ENCODE data around the gene WNK4. TPM values are rescaled to one million over a fixed set of nuclear protein-coding genes. Genes with fewer than 3 reads are reported as not detected.

WNK4 gene
- total RNA-seq, 4 donors from 2014 or later: 0.40 to 14.7 (median 3.9) TPM

DNA sequence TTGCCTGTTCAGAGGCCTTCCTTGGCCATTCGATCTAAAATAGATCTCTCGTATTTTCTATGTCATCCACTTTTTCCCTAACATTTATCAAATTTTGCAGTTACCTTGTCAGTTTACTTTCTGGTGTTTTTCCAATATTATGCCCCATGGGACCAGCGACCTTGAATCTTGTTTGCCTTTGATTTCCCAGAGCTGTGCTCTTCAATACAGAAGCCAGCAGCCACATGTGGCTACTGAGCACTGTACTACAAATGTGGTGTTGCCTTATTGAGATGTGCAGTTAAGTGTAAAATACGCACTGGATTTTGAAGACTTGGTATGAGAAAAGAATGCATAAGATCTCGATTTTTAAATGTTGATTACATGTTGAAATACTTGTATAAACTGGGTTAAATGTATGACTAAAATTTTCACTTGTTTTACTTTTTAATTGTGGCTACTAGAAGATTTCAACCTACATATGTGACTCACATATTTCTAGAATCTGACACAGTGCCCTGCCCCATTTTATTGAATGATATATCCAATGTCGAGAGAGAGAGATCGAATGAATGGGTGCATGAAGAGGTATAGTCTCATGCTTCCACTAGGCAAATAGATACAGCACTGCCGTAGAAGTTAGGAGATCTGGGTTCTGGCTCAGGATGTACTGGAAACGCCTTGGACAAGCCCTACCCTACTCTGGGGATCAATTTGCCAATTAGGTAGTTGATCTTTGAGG, 52.0 kb downstream of the WNK4 start:
- DNase-seq: no peak
- no peak for TF ChIP-seq POLR2A (IDR thresholded peaks at IDR 0.05)
- TF ChIP-seq, protein P1, sequence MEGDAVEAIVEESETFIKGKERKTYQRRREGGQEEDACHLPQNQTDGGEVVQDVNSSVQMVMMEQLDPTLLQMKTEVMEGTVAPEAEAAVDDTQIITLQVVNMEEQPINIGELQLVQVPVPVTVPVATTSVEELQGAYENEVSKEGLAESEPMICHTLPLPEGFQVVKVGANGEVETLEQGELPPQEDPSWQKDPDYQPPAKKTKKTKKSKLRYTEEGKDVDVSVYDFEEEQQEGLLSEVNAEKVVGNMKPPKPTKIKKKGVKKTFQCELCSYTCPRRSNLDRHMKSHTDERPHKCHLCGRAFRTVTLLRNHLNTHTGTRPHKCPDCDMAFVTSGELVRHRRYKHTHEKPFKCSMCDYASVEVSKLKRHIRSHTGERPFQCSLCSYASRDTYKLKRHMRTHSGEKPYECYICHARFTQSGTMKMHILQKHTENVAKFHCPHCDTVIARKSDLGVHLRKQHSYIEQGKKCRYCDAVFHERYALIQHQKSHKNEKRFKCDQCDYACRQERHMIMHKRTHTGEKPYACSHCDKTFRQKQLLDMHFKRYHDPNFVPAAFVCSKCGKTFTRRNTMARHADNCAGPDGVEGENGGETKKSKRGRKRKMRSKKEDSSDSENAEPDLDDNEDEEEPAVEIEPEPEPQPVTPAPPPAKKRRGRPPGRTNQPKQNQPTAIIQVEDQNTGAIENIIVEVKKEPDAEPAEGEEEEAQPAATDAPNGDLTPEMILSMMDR (IDR thresholded peaks at IDR 0.05): no peak
- intact Hi-C loops (cut with DNase I): no loop called here
- 47 to 49% methylated on average over 9 of the region's 9 CpGs for WGBS, 2 donors
- Histone ChIP-seq H3K4me1 (peaks cover 0 to 31% (median 16%) of the 10 kb centered on the region in 3 donors), H3K9me3 (no peaks in the 10 kb centered on the region), H3K36me3 (peaks cover 0 to 27% (median 9%) of the 10 kb centered on the region in 3 donors), H3K4me3 (peak overlapping the region; percentile 91 to 95 (median 94)), H3K27me3 (no peaks in the 10 kb centered on the region), H3K27ac (peak overlapping the region; percentile 82 to 92 (median 92))

DNA sequence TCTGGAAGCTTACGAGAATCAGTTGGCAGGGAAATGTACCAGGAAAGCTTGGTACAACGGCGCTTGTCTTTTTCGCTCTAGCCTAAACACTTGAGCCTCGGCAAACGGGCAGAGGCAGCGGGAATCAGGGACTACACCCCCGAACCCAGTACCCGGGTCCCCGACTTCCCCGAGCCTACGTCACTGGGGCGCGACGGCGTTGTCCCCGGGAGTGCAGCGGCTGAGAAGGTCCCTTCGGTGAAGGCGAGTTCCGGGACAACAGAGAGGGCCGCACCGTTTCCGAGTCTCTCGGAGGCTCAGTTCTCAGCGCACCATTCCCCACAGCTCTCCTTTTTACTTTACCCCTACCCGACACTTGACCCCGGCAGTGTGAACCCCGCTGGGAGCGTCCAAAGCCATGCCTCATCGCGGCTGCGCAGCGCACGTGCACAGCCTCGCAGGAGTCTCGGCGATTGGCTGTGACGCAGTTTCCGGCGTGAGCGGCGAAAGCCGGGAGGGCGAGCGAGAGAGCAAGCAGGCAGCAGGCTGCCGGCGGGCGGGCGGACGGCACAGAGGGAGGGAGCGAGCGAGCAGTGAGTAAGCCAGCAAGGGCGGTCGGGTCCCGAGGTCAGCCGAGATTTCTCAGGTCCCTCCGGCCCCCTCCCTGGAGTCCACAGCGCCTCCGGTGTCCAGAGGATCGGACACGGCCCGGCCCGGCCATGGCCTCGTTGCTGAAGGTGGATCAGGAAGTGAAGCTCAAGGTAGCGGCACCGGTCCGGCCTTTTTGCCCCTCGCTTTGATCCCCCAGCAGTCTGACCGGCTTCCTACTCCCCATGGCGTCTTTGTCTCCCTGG, 52.7 kb downstream of the WNK4 start, which contains the start of gene PSME3:
PSME3 (plus strand) TSS at position 464 of the 833 bp plus-strand sequence; CDS start at position 699, 235 bp downstream.
- WGBS, 2 donors: 0 to 1% methylated on average over 25 to 26 of the region's 71 CpGs
- peak; percentile 41 for DNase-seq
- no peaks in the 10 kb centered on the region for H3K27me3 ChIP-seq

DNA sequence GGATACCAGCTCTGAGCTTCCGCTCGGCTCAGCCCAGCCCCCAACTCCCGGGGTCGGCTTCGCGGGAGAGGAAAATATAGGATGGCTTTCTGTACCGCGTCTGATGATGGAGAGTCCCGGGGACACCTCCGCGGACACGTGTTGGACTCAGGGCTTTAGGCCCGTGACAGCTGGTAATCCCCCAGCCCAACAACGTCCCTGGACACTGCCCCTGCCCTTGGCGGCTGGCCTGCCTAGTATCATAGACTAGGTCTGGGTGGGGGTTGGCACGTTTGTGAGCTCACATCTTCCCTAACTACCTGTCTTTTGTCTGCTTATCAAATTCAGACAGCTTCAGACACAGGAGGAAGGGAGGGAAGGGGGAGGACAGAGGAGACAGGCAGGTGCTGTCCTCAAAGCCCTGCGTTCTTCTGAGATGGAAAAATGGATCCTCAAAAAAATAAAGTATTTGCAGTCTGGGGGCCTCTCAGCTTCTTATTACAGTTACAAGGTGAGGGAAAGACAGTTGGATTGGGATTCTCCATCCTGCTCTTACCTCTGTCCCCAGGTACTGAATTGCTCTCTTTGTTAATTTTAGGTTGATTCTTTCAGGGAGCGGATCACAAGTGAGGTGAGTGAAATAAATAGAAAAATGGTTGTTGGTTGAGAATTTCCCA, 53.5 kb downstream of the WNK4 start:
- Histone ChIP-seq H3K36me3 (peaks cover 5 to 42% (median 24%) of the 10 kb centered on the region in 3 donors), H3K27me3 (no peaks in the 10 kb centered on the region), H3K9me3 (no peaks in the 10 kb centered on the region), H3K4me1 (peaks cover 0 to 31% (median 16%) of the 10 kb centered on the region in 3 donors), H3K4me3 (peak overlapping the region; percentile 91 to 95 (median 94)), H3K27ac (peak overlapping the region; percentile 82 to 92 (median 92))
- intact Hi-C loops (cut with DNase I): no loop called here
- 6 to 12% methylated on average over 6 to 11 of the region's 18 CpGs for WGBS, 2 donors
- no peak for DNase-seq
- TF ChIP-seq POLR2A (IDR thresholded peaks at IDR 0.05): no peak

More for the DNA sequence above, 52.7 kb downstream of the WNK4 start, which contains the start of gene PSME3:
- Histone ChIP-seq H3K4me3 (peak within 1 kb of the TSS; percentile 91 to 95 (median 94)), H3K36me3 (peaks cover 0 to 34% (median 17%) of the 10 kb centered on the region in 3 donors), H3K27ac (peak within 1 kb of the TSS; percentile 82 to 92 (median 92)), H3K4me1 (peaks cover 0 to 31% (median 16%) of the 10 kb centered on the region in 3 donors), H3K9me3 (no peaks in the 10 kb centered on the region)
- intact Hi-C loops (cut with DNase I): no loop called here
- TF ChIP-seq POLR2A (IDR thresholded peaks at IDR 0.05): peak in 3 of 4 donors; percentile 83 to 96 (median 93)
- TF ChIP-seq, protein P1 (IDR thresholded peaks at IDR 0.05): peak in 3 of 6 experiments; percentile 4 to 28 (median 22)

DNA sequence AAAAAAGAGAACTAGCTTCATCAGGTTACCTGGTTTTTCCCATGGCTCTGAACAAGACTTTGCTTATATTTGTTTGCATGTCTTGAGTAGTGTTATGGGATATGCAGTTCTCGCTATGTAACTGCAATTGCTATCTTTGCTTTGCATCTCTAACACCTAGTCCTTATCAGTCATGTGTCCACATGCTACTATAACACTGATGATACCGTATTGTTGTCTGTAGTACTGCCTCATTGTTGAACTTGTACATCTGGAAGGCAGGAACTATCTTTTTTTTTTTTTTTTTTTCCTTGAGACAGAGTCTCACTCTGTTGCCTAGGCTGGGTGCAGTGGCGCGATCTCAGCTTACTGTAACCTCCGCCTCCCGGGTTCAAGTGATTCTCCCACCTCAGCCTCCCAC, 55.3 kb downstream of the WNK4 start:
- 93 to 94% methylated on average over 6 of the region's 6 CpGs for WGBS, 2 donors
- H3K27ac ChIP-seq: no peak overlapping the region
- H3K36me3 ChIP-seq: peaks cover 8 to 60% (median 27%) of the 10 kb centered on the region in 3 donors

More for the DNA sequence above, 55.3 kb downstream of the WNK4 start:
- TF ChIP-seq, protein P1 (IDR thresholded peaks at IDR 0.05): no peak
- TF ChIP-seq POLR2A (IDR thresholded peaks at IDR 0.05): no peak
- H3K27me3 ChIP-seq: no peaks in the 10 kb centered on the region
- no peaks in the 10 kb centered on the region for H3K9me3 ChIP-seq
- no peak overlapping the region for H3K4me3 ChIP-seq
- no peak for DNase-seq
- H3K4me1 ChIP-seq: peaks cover 0 to 31% (median 16%) of the 10 kb centered on the region in 3 donors
- intact Hi-C loops (cut with DNase I): no loop called here
